BLaER1 (cell line): ENCODE data around the gene ZNF750.
"Not testable (repeated sequence)": the region's sequence is repeated elsewhere in the genome, so short reads cannot be mapped to it uniquely, and the experiment has no call there.

ENCODE experiments used
- H3K27ac ChIP-seq: shearing (Covaris generic); formaldehyde crosslinking; 2 replicates; pipeline ENCODE4 v1.8.1; 2022
- H3K27me3 ChIP-seq: shearing (Covaris generic); formaldehyde crosslinking; 2 replicates; pipeline ENCODE4 v1.8.1; 2022
- H3K36me3 ChIP-seq: shearing (Covaris generic); formaldehyde crosslinking; 2 replicates; pipeline ENCODE4 v1.8.1; 2022
- H3K4me1 ChIP-seq: shearing (Covaris generic); formaldehyde crosslinking; 2 replicates; pipeline ENCODE4 v1.8.1; 2022
- H3K4me2 ChIP-seq: shearing (Covaris generic); formaldehyde crosslinking; 2 replicates; pipeline ENCODE4 v1.8.1; 2022
- H3K4me3 ChIP-seq: shearing (Covaris generic); formaldehyde crosslinking; 2 replicates; pipeline ENCODE4 v1.8.1; 2022
- H3K9ac ChIP-seq: shearing (Covaris generic); formaldehyde crosslinking; 2 replicates; pipeline ENCODE4 v1.8.1; 2022
- H3K9me3 ChIP-seq: shearing (Covaris generic); formaldehyde crosslinking; 2 replicates; pipeline ENCODE4 v1.8.1; 2022
- H4K20me1 ChIP-seq: shearing (Covaris generic); formaldehyde crosslinking; 2 replicates; pipeline ENCODE4 v1.8.1; 2022
- Cebpa-rat ChIP-seq: shearing (Covaris generic); IDR thresholded peaks from 2 replicates; pipeline ENCODE4 v1.8.1; 2022

ZNF750 gene

DNA sequence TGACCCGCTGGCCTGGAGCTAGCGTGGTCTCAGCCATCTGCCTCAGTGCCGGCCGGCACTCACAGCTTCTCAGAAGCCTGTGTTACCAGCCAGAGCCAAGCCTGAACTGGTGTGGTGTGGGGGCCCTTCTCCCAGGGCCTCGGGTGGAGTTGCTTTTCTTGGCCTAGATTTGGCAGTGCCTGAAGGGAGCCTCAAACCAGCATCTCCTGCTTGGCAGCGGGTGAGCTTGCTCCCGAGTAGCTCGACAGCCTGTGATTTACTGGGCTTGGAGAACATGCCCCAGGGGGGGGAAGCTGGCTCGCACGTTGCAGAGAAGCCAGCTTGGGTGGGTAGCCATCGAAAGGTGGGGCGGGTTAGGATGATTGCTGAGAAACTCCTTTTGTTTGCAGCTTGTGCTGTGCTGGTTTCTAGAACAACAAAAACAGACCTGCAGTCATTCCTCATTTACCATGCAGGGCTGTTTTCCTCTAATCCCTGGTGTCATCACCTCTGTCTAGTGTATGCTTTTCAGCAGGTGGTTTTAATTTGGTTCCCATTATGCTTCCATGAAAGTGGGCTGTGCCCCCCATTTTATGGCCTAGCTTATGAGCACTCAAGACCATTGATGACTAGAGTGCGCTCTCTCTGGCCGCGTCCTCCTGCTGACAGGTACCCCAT is 45.7 kb downstream of the ZNF750 start:
- Histone ChIP-seq H3K27me3 (no peaks in the 10 kb centered on the region), H3K36me3 (peaks cover 82% of the 10 kb centered on the region), H3K9me3 (no peaks in the 10 kb centered on the region), H3K9ac (no peak overlapping the region), H3K4me3 (no peak overlapping the region), H3K27ac (no peak overlapping the region), H4K20me1 (peaks cover 77% of the 10 kb centered on the region), H3K4me2 (no peak overlapping the region), H3K4me1 (peaks cover 3% of the 10 kb centered on the region; the same call in 1 of the 2 replicates)
- no peak for TF ChIP-seq Cebpa-rat

DNA sequence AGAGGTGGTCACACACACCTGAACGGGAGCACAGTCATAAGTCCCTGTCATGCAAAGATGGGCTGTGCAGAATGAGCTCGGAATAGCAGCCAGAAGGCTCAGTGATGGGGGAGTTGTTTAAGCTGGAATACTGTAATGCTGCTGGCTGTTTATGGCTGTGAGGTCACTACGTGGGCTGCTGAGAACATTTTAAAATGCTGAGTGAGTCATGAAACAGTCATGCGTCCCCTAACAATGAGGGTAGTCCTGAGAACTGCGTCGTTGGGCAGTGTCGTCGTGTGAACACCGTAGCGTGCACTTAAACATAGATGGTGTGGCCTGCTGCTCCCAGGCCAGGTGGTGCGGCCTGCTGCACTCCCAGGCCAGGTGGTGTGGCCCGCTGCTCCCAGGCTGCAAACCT is 48.3 kb downstream of the ZNF750 start:
- Histone ChIP-seq H3K27ac (no peak overlapping the region), H3K9me3 (no peaks in the 10 kb centered on the region), H3K36me3 (peaks cover 65% of the 10 kb centered on the region), H3K4me2 (no peak overlapping the region), H4K20me1 (peaks cover 91% of the 10 kb centered on the region), H3K4me1 (peaks cover 28% of the 10 kb centered on the region), H3K9ac (no peak overlapping the region), H3K4me3 (no peak overlapping the region), H3K27me3 (no peaks in the 10 kb centered on the region)
- TF ChIP-seq Cebpa-rat: no peak

DNA sequence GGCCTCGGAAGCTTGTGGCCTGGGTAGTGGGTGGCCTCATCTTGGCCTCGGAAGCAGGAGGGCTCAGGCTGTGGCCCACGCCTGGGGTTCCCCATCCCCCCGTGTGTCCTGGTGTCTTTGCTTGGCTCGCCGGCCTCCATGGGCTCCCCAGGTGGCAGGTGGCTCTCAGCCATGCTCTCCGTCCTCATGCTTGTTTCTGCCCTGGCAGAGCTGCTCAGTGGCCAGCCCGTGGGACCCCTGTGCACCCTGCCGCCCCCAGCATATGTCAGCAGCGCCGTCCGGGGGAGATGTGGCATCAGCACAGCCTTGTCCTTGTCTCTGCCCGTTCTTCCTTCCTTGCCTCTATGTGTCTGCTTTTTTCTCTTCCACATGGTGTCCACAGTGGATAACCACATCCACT is 49.4 kb downstream of the ZNF750 start:
- no peak for TF ChIP-seq Cebpa-rat
- H3K36me3 ChIP-seq: peaks cover 59% of the 10 kb centered on the region

DNA sequence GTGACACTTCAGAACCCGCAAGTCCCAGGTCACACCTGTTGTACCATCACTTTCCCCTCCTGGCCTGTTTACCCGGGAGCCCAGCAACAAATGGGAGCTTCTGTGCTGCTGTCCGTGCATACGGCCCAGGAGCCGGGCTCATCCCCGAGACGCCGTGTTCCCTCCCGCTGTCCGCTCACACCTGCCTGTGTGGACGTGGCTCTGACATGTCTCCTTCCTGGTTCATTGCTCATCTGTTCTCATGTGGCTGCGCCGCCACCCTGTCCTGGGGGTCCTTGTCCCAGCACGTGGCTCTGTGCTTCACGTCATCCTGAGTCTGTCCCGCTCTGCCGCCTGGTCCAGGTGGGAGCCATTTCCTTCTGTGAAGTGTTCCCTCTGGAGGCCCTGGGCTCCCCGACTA is 50.0 kb downstream of the ZNF750 start:
- H3K9ac ChIP-seq: no peak overlapping the region
- no peaks in the 10 kb centered on the region for H3K9me3 ChIP-seq
- H3K4me2 ChIP-seq: no peak overlapping the region
- H3K4me1 ChIP-seq: peaks cover 38% of the 10 kb centered on the region
- no peak overlapping the region for H3K4me3 ChIP-seq
- H3K27ac ChIP-seq: no peak overlapping the region
- H4K20me1 ChIP-seq: peaks cover 85% of the 10 kb centered on the region
- H3K27me3 ChIP-seq: no peaks in the 10 kb centered on the region
- no peak for TF ChIP-seq Cebpa-rat
- H3K36me3 ChIP-seq: peaks cover 54% of the 10 kb centered on the region

More for the DNA sequence above, 49.4 kb downstream of the ZNF750 start:
- H3K9me3 ChIP-seq: no peaks in the 10 kb centered on the region
- H3K4me1 ChIP-seq: peaks cover 38% of the 10 kb centered on the region
- H3K4me3 ChIP-seq: no peak overlapping the region
- H3K27ac ChIP-seq: no peak overlapping the region
- no peak overlapping the region for H3K9ac ChIP-seq
- no peak overlapping the region for H3K4me2 ChIP-seq
- no peaks in the 10 kb centered on the region for H3K27me3 ChIP-seq
- peaks cover 90% of the 10 kb centered on the region for H4K20me1 ChIP-seq

DNA sequence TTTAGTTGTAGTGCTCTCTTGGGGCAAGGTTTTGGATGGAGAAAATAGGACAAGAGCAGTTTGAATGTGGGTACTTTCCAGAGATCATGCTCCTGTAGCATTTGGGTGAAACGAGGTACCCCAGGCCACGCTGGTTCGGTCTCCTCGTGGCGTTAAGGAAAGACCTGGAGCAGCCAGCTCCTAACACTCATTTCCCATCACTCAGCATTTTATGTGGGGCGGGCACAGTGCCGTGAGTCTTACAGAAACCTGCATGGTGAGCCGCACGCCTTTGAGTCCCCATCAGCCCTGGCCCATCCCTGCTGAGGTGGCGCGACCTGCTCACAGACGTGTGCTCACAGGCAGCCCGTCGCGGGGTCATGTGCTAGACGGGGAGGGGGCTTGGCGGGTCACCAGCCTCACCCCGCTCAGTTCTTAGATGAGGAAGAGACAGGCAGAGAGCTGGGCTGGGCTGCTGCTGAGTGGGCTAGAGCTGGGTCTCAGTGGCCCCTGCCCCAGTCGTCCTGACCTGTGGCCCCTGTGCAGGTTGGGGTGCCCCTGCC is 50.7 kb downstream of the ZNF750 start:
- H4K20me1 ChIP-seq: peaks cover 78% of the 10 kb centered on the region
- H3K4me1 ChIP-seq: peaks cover 38% of the 10 kb centered on the region
- H3K27me3 ChIP-seq: no peaks in the 10 kb centered on the region
- no peak overlapping the region; the same call in 1 of the 2 replicates for H3K4me2 ChIP-seq
- H3K4me3 ChIP-seq: no peak overlapping the region
- no peak overlapping the region for H3K27ac ChIP-seq
- H3K36me3 ChIP-seq: peaks cover 55% of the 10 kb centered on the region
- no peaks in the 10 kb centered on the region for H3K9me3 ChIP-seq
- H3K9ac ChIP-seq: no peak overlapping the region
- TF ChIP-seq Cebpa-rat: no peak

DNA sequence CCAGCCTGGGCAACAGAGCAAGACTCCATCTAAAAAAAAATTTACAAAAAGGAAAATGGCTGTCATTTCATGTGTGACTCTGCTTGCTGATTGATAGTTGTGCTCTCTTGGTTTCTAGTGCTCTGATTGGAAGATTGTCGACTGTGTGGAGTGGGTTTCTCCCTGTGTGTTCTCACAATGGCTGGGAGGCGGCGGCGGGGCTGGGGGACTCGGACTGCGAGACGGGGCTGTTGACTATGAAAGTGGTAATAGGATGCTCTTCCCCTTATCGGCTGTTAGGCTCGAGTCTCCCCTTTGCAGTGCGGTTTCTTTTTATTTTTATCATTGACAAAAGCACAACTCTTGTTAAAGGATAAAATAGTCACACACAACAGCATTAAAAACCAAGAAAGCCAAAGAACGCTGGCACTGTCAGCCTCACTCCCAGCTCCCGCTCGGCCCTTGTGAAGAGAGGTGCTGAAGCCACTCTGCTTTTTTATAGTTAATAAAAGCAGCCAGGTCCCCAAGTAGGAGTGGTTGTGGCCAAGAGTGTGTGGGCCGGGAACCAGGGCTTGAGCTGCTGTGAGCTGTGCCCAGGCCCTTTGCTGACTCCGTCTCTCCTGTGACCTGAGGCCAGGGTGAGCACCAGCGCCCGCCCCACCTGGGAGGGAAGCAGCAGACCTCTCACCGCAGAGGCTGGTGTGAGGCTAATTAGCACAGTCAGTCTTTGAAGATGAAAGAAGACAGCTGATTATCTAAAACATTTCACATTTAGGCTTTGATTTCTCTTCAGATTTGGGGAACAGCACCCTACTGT is 51.4 kb downstream of the ZNF750 start:
- H3K4me1 ChIP-seq: peaks cover 38% of the 10 kb centered on the region
- no peak overlapping the region for H3K4me3 ChIP-seq
- H3K27me3 ChIP-seq: no peaks in the 10 kb centered on the region
- H3K36me3 ChIP-seq: peaks cover 55% of the 10 kb centered on the region
- H4K20me1 ChIP-seq: peaks cover 75% of the 10 kb centered on the region
- H3K9me3 ChIP-seq: no peaks in the 10 kb centered on the region
- no peak overlapping the region for H3K27ac ChIP-seq
- TF ChIP-seq Cebpa-rat: no peak
- peak overlapping the region; percentile 6 for H3K4me2 ChIP-seq
- H3K9ac ChIP-seq: no peak overlapping the region

DNA sequence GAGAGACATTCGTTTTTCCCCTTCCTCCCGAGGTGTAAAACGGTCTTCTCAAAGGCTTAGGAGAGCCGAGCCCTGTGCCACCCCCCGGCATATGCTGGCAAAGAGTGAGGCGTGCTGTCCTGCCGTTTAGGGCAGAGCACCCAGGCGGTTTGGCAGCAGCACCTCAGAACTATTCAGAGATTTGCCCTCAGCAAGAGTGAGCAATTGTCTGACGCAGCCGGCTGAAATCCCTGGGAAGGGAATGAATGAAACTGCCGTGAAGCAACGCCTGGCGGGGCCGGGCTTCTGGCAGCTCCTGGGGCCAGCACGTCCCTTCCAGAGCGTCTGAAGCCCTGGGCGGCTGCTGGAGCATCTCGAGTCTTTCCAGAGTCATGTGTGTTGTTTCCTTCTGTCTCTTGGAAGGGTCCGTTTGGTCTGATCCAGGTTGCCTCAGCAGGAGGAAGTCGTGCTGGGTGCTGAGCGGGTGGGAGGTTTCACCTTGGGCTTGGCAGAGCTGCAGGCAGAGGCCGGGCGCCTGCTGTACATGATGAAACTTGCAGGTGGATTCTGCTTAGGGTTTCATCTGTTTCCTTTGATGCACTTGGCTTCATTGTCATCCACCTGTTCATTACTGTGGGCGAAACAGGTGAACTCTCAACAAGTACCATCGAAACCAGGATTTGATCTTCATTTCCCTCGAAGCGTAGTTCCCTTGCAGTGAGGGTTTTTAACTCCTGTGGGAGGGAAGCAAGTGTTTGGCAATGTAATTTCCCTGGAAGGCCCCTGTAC is 52.6 kb downstream of the ZNF750 start:
- H3K4me1 ChIP-seq: peaks cover 49% of the 10 kb centered on the region
- H3K27me3 ChIP-seq: no peaks in the 10 kb centered on the region
- no peak overlapping the region for H3K9ac ChIP-seq
- no peak for TF ChIP-seq Cebpa-rat
- no peak overlapping the region for H3K27ac ChIP-seq
- H3K4me2 ChIP-seq: peak overlapping the region; percentile 65
- no peaks in the 10 kb centered on the region for H3K9me3 ChIP-seq
- H3K36me3 ChIP-seq: peaks cover 58% of the 10 kb centered on the region
- peaks cover 75% of the 10 kb centered on the region for H4K20me1 ChIP-seq
- H3K4me3 ChIP-seq: no peak overlapping the region

DNA sequence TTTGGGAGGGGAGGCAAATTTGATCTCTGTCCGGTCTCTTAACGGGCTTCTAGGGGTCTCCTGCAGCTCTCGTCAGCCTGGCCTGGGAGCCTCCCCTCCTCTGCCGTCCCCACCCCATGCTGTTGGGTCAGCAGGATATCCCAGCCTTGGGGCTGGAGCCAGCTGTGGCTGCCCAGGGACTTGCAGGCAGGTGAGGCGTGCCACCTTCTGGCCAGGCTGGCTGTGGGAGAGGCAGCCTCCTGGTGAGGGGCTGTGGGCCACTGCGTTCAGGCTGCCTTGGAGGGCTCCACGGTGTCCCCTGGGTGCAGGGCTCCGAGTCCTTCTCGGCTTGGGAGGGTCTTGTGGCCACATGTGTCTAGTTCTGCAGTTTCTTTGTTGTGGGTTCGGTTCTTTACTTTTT is 53.4 kb downstream of the ZNF750 start:
- TF ChIP-seq Cebpa-rat: no peak
- Histone ChIP-seq H3K27ac (no peak overlapping the region), H3K9ac (no peak overlapping the region)

DNA sequence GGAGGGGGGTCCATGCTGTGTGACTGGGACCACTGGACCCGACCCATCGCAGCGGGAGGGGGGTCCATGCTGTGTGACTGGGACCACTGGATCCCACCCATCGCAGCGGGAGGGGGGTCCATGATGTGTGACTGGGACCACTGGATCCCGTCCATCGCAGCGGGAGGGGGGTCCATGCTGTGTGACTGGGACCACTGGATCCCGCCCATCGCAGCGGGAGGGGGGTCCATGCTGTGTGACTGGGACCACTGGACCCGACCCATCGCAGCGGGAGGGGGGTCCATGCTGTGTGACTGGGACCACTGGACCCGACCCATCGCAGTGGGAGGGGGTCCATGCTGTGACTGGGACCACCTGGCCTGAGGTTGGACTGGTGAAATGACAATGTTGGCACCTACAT is 54.2 kb downstream of the ZNF750 start:
- H3K27me3 ChIP-seq, H3K9me3 ChIP-seq, H3K9ac ChIP-seq, H3K27ac ChIP-seq, H3K4me3 ChIP-seq: not testable (repeated sequence)
- H3K4me2 ChIP-seq: peak overlapping the region; percentile 80
- peaks cover 66% of the 10 kb centered on the region for H3K4me1 ChIP-seq
- H3K36me3 ChIP-seq: peaks cover 49% of the 10 kb centered on the region
- peaks cover 70% of the 10 kb centered on the region for H4K20me1 ChIP-seq

More for the DNA sequence above, 53.4 kb downstream of the ZNF750 start:
- H3K4me1 ChIP-seq: peaks cover 57% of the 10 kb centered on the region
- peak overlapping the region; percentile 80 for H3K4me2 ChIP-seq
- H3K4me3 ChIP-seq: no peak overlapping the region
- peaks cover 55% of the 10 kb centered on the region for H3K36me3 ChIP-seq
- peaks cover 75% of the 10 kb centered on the region for H4K20me1 ChIP-seq
- H3K27me3 ChIP-seq: no peaks in the 10 kb centered on the region
- no peaks in the 10 kb centered on the region for H3K9me3 ChIP-seq
